Activated CD4-positive, CD25-positive, alpha-beta regulatory T cell treated with anti-CD3 and anti-CD28 coated beads, Interleukin-2, amount 50 U/mL, for 16 hours (primary cell): ENCODE measurements around the gene LRRC8D.

ENCODE experiments used
- DNase-seq: peaks from one replicate; pipeline ENCODE4 v3.0.0-alpha.2; 2020; ENCODE audit warnings: low read depth, low spot score

LRRC8D gene

GRCh38 chr1:89866568-89866967 is 45.7 kb downstream of the LRRC8D start:
- no peak for DNase-seq

DNA sequence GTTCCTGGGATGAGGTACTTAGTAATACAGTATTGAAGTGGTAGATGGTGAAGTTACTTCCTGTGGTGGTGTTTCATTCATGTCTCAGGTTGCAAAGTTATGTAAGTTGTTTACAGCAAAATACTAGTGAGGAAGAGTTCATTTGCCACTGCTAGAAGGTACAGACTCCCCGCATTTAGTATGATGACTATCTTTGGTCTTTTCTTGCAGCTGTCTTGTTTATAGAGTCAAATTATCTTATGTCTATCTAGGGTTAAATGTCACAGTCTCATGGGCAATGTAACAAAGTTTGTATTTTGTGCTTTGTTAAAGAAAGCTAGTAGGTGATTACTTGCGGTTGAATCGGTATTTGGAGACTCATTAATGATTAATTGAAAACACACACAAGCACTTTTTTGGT is 50.2 kb downstream of the LRRC8D start:
- DNase-seq, result no peak

DNA sequence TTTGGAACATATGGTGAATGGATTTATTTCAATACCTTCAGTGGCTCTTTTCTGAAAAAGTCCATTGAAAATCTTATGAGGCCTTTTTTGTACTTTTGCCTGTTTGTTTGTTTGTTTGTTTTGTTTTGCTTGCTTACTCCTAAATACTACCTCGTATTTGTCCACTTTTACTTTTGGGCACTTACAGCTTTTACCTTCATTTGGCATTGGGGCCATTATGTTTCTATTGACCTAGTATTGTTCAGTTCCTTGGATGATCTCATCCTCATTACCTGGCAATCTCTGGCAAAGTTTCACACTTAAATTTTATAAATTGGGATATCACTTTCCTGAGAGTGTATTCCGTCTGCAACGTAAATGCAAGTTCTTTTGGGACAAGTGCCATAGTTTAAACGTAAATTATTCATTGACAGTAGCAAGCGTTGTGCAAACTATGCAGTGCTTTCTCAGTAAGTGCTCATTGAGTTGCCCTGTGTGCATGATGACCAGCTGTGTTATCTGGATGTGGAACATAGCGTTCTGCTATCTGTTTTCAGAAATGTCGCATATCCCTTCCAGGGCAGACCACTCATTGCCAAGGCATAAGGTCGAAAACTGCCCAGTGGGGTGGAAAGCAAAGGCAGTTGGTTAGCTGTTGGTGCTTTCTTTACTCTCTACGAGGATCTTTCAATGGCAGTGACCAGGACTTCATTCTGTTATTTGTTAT is 51.1 kb downstream of the LRRC8D start:
- no peak for DNase-seq

GRCh38 chr1:89872567-89872966 is 51.7 kb downstream of the LRRC8D start:
- no peak for DNase-seq

- no peak for DNase-seq
Measured at GRCh38 chr1:89873288-89873687, 52.5 kb downstream of the LRRC8D start.

DNA sequence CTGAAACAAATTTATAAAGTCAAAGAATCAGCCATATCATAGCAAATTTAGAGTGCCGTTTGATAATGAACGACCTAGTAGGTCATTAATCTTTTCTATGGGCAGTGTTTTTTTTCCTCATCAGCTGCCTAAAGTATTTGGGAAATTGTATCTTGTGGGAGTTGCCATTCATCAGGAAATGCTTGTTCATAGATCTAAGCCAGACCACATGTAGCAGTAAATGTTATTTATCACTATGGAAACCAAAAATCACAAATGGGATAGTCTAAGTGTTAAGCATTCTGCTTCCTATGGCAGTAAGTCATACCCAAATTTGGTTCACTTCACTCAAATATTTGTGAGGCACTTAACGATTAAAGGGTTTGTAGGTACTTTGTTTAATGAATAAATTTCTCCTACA is 52.9 kb downstream of the LRRC8D start:
- DNase-seq, result no peak

- DNase-seq, result no peak
Measured at GRCh38 chr1:89876463-89876862, 55.6 kb downstream of the LRRC8D start.

DNA sequence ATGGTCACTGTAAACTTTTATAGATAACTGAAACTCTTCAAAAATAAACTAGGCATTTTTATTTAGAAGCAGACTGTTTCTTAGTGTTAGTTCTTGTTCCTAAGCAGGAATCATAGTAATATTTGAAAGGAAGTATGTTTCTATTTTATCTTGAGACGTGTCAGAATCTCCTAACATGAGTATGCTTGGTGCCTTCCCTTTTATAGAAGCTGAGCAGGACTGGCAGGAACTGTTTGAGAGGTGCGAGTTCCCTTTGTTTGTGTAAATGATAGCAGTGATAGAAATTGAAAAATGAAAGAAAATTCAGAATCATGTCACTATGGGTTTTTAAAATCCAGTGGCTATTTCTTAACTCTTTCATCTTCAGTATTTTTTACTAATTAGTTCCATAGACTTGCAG is 56.9 kb downstream of the LRRC8D start:
- no peak for DNase-seq

DNA sequence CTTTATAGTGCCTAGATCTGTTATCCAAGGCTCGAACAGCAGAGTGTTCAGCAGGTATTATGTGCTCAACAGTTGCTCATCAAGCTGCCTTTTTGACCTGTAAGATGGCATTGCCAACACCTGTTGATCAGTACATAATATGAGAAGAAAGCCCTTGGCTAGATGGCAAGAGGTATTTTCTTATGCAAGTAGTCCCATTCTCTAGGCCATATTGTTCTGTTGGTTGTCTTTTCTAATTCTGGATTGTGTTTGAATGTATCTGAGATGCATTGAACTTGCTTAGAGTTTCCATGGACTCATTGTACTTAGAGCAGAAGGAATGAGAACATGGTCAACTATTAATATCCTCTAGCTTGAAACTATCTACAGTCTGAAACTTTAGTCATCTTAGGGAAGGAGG is 57.4 kb downstream of the LRRC8D start:
- no peak for DNase-seq

GRCh38 chr1:89880679-89881078 is 59.8 kb downstream of the LRRC8D start:
- no peak for DNase-seq

- DNase-seq, result no peak
Measured at GRCh38 chr1:89881415-89882058, 60.7 kb downstream of the LRRC8D start.

- DNase-seq, result no peak
Measured at GRCh38 chr1:89882348-89883029, 61.7 kb downstream of the LRRC8D start.

- DNase-seq, result no peak
Measured at GRCh38 chr1:89883030-89883379, 62.2 kb downstream of the LRRC8D start.

- no peak for DNase-seq
Measured at GRCh38 chr1:89884718-89885596, 64.1 kb downstream of the LRRC8D start.

GRCh38 chr1:89887270-89887669 is 66.4 kb downstream of the LRRC8D start:
- no peak for DNase-seq

DNA sequence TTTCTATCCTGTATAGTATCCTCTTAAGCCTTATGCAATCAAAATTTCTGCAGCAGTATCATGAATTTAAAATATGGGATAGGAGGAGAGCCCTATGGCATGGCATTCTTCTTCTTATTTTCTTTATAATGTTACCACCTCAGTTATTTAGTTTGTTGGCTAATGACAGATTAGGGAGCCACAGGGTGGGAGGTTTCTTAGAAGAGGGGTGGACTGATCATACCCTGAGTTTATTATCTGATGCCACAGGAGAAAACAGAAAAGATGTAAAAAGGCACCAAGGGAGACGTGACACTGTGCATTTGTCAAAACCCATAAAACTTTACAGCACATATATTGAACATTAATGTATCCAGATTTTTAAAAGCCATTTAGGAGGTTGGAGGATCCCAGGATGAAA is 66.9 kb downstream of the LRRC8D start:
- DNase-seq, result no peak

DNA sequence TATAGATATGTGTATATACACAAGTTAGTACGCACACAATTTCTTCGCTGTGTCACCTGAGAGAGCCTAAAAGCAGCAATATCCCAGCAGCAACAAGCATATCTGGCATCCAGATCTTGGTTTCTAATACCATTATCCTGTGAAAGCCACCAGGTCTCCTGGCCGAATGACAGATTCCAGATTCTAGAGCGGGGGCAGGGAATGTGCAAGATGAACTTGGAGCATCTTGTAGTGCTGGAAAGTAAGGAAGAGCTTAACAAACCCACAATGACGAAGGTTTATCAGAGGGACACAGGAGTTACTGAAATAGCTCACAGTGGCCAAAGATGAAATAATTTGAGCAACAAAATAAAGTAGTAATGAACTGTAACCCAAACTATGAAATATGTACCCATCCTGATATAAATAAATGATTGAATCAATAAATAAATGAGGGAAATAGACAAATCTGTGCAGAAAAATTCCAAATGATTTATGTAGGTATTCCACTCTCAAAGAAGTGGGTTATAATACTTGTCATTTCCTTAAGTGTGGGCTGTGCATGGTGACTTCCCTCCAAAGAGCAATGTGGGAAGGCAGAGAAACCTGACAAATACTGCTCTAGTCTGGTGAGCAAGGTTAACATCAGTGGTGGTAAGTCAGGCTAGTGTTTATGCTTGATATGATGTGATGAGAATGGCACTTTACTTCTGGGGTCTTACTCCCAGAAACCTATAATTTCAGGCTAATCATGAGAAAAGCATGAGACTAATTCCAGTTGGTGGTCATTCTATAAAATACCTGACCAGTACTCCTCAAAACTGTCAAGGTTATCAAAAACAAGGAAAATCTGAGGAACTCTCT is 67.9 kb downstream of the LRRC8D start:
- no peak for DNase-seq

DNA sequence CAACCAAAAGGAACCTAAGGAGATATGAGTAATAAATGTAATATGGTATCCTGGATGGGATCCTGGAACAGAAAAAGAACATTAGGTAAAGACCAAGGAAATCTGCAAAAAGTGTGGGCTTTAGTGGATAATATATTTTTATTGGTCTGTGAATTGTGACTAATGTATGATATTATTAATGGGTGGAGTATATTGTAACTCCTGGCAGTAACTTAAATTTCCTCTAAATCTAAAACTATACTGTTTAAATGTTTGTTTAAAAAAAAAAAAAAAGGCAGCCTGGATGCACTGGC is 68.4 kb downstream of the LRRC8D start:
- no peak for DNase-seq

- no peak for DNase-seq
Measured at GRCh38 chr1:89890085-89890752, 69.4 kb downstream of the LRRC8D start.

- DNase-seq, result no peak
Measured at GRCh38 chr1:89892816-89893215, 72.0 kb downstream of the LRRC8D start.
